ENCODE data around the gene KIF12.

- TF ChIP-seq, protein P1, sequence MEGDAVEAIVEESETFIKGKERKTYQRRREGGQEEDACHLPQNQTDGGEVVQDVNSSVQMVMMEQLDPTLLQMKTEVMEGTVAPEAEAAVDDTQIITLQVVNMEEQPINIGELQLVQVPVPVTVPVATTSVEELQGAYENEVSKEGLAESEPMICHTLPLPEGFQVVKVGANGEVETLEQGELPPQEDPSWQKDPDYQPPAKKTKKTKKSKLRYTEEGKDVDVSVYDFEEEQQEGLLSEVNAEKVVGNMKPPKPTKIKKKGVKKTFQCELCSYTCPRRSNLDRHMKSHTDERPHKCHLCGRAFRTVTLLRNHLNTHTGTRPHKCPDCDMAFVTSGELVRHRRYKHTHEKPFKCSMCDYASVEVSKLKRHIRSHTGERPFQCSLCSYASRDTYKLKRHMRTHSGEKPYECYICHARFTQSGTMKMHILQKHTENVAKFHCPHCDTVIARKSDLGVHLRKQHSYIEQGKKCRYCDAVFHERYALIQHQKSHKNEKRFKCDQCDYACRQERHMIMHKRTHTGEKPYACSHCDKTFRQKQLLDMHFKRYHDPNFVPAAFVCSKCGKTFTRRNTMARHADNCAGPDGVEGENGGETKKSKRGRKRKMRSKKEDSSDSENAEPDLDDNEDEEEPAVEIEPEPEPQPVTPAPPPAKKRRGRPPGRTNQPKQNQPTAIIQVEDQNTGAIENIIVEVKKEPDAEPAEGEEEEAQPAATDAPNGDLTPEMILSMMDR (IDR thresholded peaks at IDR 0.05) = no peak
- no peak for TF ChIP-seq POLR2A (IDR thresholded peaks at IDR 0.05)
Measured at GRCh38 chr9:114138552-114138971, 39.5 kb upstream of the KIF12 start.
